ENCODE data around the gene RXFP1. TPM values are rescaled to one million over a fixed set of nuclear protein-coding genes. Genes with fewer than 3 reads are reported as not detected.

RXFP1 gene
- total RNA-seq, 4 donors from 2014 or later, result 0.19 TPM; not detected in 3

- 20% methylated on average over 1 of the region's 1 CpG for WGBS
- no peaks in the 10 kb centered on the region for H3K9me3 ChIP-seq
- TF ChIP-seq, protein P1, sequence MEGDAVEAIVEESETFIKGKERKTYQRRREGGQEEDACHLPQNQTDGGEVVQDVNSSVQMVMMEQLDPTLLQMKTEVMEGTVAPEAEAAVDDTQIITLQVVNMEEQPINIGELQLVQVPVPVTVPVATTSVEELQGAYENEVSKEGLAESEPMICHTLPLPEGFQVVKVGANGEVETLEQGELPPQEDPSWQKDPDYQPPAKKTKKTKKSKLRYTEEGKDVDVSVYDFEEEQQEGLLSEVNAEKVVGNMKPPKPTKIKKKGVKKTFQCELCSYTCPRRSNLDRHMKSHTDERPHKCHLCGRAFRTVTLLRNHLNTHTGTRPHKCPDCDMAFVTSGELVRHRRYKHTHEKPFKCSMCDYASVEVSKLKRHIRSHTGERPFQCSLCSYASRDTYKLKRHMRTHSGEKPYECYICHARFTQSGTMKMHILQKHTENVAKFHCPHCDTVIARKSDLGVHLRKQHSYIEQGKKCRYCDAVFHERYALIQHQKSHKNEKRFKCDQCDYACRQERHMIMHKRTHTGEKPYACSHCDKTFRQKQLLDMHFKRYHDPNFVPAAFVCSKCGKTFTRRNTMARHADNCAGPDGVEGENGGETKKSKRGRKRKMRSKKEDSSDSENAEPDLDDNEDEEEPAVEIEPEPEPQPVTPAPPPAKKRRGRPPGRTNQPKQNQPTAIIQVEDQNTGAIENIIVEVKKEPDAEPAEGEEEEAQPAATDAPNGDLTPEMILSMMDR (IDR thresholded peaks at IDR 0.05), result no peak
- no peak for TF ChIP-seq EP300 (IDR thresholded peaks at IDR 0.05)
- no peak for TF ChIP-seq POLR2AphosphoS5 (IDR thresholded peaks at IDR 0.05)
- TF ChIP-seq POLR2A (IDR thresholded peaks at IDR 0.05), result no peak
- H3K4me3 ChIP-seq, result no peak overlapping the region
- DNase-seq (ENCODE audit: low spot score in 2 of 2), result no peak
- no peaks in the 10 kb centered on the region for H3K36me3 ChIP-seq
- H3K27ac ChIP-seq, result no peak overlapping the region
- no peaks in the 10 kb centered on the region for H3K27me3 ChIP-seq
- H3K4me1 ChIP-seq, result no peaks in the 10 kb centered on the region
These were observed 58.4 kb downstream of the RXFP1 start for GRCh38 chr4:158580064-158580463.

- no peaks in the 10 kb centered on the region for H3K9me3 ChIP-seq
- DNase-seq (ENCODE audit: low spot score in 2 of 2), result no peak
- no peaks in the 10 kb centered on the region for H3K4me1 ChIP-seq
- H3K4me3 ChIP-seq, result no peak overlapping the region
- TF ChIP-seq, protein P1 (IDR thresholded peaks at IDR 0.05), result no peak
- H3K36me3 ChIP-seq, result no peaks in the 10 kb centered on the region
- H3K27me3 ChIP-seq, result no peaks in the 10 kb centered on the region
- H3K27ac ChIP-seq, result no peak overlapping the region
These were observed 59.5 kb downstream of the RXFP1 start for GRCh38 chr4:158581161-158581560.

DNA sequence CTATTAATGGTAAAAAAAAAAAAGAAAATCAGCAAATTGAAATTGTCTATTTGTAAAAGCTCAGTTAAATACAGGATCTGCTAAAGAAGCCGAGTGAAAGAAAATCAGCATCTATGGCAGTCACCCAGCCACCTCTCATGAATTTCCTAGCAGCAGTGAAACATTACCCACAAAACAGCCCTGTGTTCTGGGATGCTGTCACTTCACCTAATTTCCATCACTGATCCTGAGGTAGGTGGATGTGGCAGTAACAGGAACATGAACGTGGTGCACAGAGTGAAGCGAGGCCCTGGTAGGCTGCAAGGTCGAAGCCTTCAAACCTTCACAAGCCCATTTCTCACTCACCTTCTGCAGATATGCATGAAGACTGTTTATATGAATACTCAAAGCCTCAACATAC lies 65.2 kb downstream of the RXFP1 start:
- DNase-seq (ENCODE audit: low spot score in 2 of 2), result no peak
- Histone ChIP-seq H3K4me3 (no peak overlapping the region), H3K27me3 (no peaks in the 10 kb centered on the region), H3K9me3 (no peaks in the 10 kb centered on the region), H3K27ac (no peak overlapping the region), H3K36me3 (no peaks in the 10 kb centered on the region), H3K4me1 (no peaks in the 10 kb centered on the region)
- TF ChIP-seq, protein P1 (IDR thresholded peaks at IDR 0.05), result no peak
- TF ChIP-seq POLR2AphosphoS5 (IDR thresholded peaks at IDR 0.05) (no peak), POLR2A (IDR thresholded peaks at IDR 0.05) (no peak), EP300 (IDR thresholded peaks at IDR 0.05) (no peak)
- 83% methylated on average over 4 of the region's 4 CpGs for WGBS

DNA sequence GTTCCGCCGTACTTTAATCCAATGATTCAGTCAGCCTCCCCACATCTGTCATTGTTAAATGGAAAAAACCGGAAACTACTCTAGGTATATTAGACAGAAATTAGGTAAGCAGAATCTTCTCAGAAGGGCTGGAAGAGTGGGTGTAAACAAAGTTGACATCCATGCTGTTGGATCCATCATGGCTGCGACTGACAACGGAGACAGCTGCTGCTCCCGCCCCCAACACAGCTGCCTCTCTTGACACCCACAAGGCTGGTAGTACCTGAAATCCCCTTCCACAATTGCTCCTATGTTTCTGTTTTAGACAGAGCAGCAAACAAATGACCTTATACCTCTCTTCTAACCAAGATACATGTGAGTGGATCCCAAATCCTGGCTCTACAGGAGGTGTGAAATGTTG lies 66.6 kb downstream of the RXFP1 start:
- Histone ChIP-seq H3K4me1 (no peaks in the 10 kb centered on the region), H3K9me3 (no peaks in the 10 kb centered on the region), H3K27me3 (no peaks in the 10 kb centered on the region), H3K27ac (no peak overlapping the region), H3K36me3 (no peaks in the 10 kb centered on the region), H3K4me3 (no peak overlapping the region)
- TF ChIP-seq EP300 (IDR thresholded peaks at IDR 0.05), result no peak
- TF ChIP-seq, protein P1 (IDR thresholded peaks at IDR 0.05), result no peak
- no peak for TF ChIP-seq POLR2AphosphoS5 (IDR thresholded peaks at IDR 0.05)
- TF ChIP-seq POLR2A (IDR thresholded peaks at IDR 0.05), result no peak
- DNase-seq (ENCODE audit: low spot score in 2 of 2), result no peak
- WGBS, result 95% methylated on average over 6 of the region's 6 CpGs

- Histone ChIP-seq H3K27ac (no peak overlapping the region), H3K27me3 (no peaks in the 10 kb centered on the region), H3K9me3 (no peaks in the 10 kb centered on the region), H3K4me3 (no peak overlapping the region), H3K36me3 (no peaks in the 10 kb centered on the region), H3K4me1 (no peaks in the 10 kb centered on the region)
- 72% methylated on average over 5 of the region's 5 CpGs for WGBS
- no peak for DNase-seq (ENCODE audit: low spot score in 2 of 2)
- no peak for TF ChIP-seq POLR2AphosphoS5 (IDR thresholded peaks at IDR 0.05)
- no peak for TF ChIP-seq EP300 (IDR thresholded peaks at IDR 0.05)
- TF ChIP-seq, protein P1 (IDR thresholded peaks at IDR 0.05), result no peak
- TF ChIP-seq POLR2A (IDR thresholded peaks at IDR 0.05), result no peak
These were observed 67.1 kb downstream of the RXFP1 start for GRCh38 chr4:158588777-158589176.

Measured in suprapubic skin (tissue), 4 donors.